Measurements from ENCODE around the gene ST6GALNAC5. TPM values are rescaled to one million over a fixed set of nuclear protein-coding genes. Genes with fewer than 3 reads are reported as not detected.

ST6GALNAC5 gene
- total and polyA plus RNA-seq, 2 donors (not counting 3 experiments of a cell fraction or from before 2014, with no cell fraction given): not detected

- ChIA-PET CTCF (no interaction called here), POLR2A (no interaction called here)
- peaks cover 7 to 44% of the 10 kb centered on the region in 2 experiments for H3K27me3 ChIP-seq (ENCODE audit: control insufficient read depth in 2 of 2, insufficient read depth in 2 of 2, low read length in 2 of 2)
- BruUV-seq (replicated peaks): no TSS peak
- H3K4me2 ChIP-seq (ENCODE audit: insufficient read depth, low read length): no peak overlapping the region
- dilution Hi-C loops (cut with MboI; ENCODE audit: extremely low pct_ligation_motif_present, low sequenced_read_pairs): no loop called here
- H3K27ac ChIP-seq (ENCODE audit: insufficient read depth, low read depth, low read length): no peak overlapping the region
- TF ChIP-seq FOS (IDR thresholded peaks at IDR 0.05; ENCODE audit: borderline replicate concordance, insufficient read depth, low read length): no peak
- no peak for TF ChIP-seq CTCF (IDR thresholded peaks at IDR 0.05; ENCODE audit: extremely low read depth in 1 of 2, insufficient read depth in 1 of 2, low read depth in 1 of 2, low read length in 2 of 2)
- no peak for TF ChIP-seq POLR2A (IDR thresholded peaks at IDR 0.05; ENCODE audit: low read depth, low read length)
- TF ChIP-seq POLR2AphosphoS5 (IDR thresholded peaks at IDR 0.05; ENCODE audit: insufficient read depth, low read depth, low read length): no peak
- no peak for TF ChIP-seq MYC (IDR thresholded peaks at IDR 0.05; ENCODE audit: low read depth, low read length)
- TF ChIP-seq MAX (IDR thresholded peaks at IDR 0.05; ENCODE audit: insufficient read depth, insufficient read length): no peak
- no peak for TF ChIP-seq EZH2 (IDR thresholded peaks at IDR 0.05; ENCODE audit: borderline replicate concordance, low read depth, low read length, severe bottlenecking)
- TF ChIP-seq JUN (IDR thresholded peaks at IDR 0.05; ENCODE audit: borderline replicate concordance, insufficient read depth, insufficient read length, low read depth): no peak
- TF ChIP-seq GATA2 (IDR thresholded peaks at IDR 0.05; ENCODE audit: insufficient read depth, insufficient read length, low read depth, low read length): no peak
- no peaks in the 10 kb centered on the region for H3K36me3 ChIP-seq (ENCODE audit: control insufficient read depth in 2 of 2, extremely low read depth in 1 of 2, insufficient read depth in 2 of 2, low read length in 2 of 2)
- no peaks in the 10 kb centered on the region for H3K79me2 ChIP-seq (ENCODE audit: control insufficient read depth, insufficient read depth, low read length)
- no peaks in the 10 kb centered on the region for H3K9me1 ChIP-seq (replicated peaks; ENCODE audit: control insufficient read depth, extremely low read depth, insufficient read depth, low read length)
- no peak overlapping the region for H3K4me3 ChIP-seq (replicated peaks in 1 of 3; ENCODE audit: insufficient read depth in 1 of 3, low read depth in 1 of 3, low read length in 3 of 3)
- H3K9ac ChIP-seq (replicated peaks; ENCODE audit: extremely low read depth, insufficient read depth, low read length): no peak overlapping the region
- FAIRE-seq (no peak), DNase-seq (ENCODE audit: low read depth, low spot score) (no peak)
- H2AFZ ChIP-seq (ENCODE audit: low read depth, low read length): no peak overlapping the region
- H3K4me1 ChIP-seq (ENCODE audit: control insufficient read depth, extremely low read depth, insufficient read depth, low read length): no peaks in the 10 kb centered on the region
- no peaks in the 10 kb centered on the region for H4K20me1 ChIP-seq (replicated peaks; ENCODE audit: control insufficient read depth, extremely low read depth, insufficient read depth, low read length)
- H3K9me3 ChIP-seq (replicated peaks; ENCODE audit: control insufficient read depth, insufficient read depth, low read length): no peaks in the 10 kb centered on the region
- intact Hi-C loops (cut with micrococcal nuclease): no loop called here
Observed at GRCh38 chr1:76861149-76861548, 6.1 kb upstream of the ST6GALNAC5 start.

Data from endothelial cell of umbilical vein (primary cell).